ENCODE measurements around the gene ISYNA1. TPM values are rescaled to one million over a fixed set of nuclear protein-coding genes. Genes with fewer than 3 reads are reported as not detected.

ISYNA1 gene
- total and polyA plus RNA-seq, 7 donors, result 6.3 to 17.0 (median 9.8) TPM

- Histone ChIP-seq H3K4me1 (peaks cover 12% of the 10 kb centered on the region), H3K27me3 (ENCODE audit: insufficient read depth in 3 of 3, low read length in 2 of 3) (peaks cover 0 to 8% (median 6%) of the 10 kb centered on the region in 3 donors), H3K9me3 (no peaks in the 10 kb centered on the region), H3K4me3 (no peak overlapping the region), H3K27ac (no peak overlapping the region), H3K36me3 (ENCODE audit: insufficient read depth in 1 of 2, low read depth in 1 of 2) (peaks cover 7 to 44% of the 10 kb centered on the region in 2 donors)
- TF ChIP-seq CTCF (IDR thresholded peaks at IDR 0.05), result no peak
- DNase-seq (no peak), ATAC-seq (no peak)
- 86 to 91% (median 91%) methylated on average over 5 of the region's 5 CpGs for WGBS, 3 donors
- intact Hi-C loops (cut with DNase I), result no loop called here
These were observed 4.2 kb upstream of the ISYNA1 start for GRCh38 chr19:18441804-18442788.

DNA sequence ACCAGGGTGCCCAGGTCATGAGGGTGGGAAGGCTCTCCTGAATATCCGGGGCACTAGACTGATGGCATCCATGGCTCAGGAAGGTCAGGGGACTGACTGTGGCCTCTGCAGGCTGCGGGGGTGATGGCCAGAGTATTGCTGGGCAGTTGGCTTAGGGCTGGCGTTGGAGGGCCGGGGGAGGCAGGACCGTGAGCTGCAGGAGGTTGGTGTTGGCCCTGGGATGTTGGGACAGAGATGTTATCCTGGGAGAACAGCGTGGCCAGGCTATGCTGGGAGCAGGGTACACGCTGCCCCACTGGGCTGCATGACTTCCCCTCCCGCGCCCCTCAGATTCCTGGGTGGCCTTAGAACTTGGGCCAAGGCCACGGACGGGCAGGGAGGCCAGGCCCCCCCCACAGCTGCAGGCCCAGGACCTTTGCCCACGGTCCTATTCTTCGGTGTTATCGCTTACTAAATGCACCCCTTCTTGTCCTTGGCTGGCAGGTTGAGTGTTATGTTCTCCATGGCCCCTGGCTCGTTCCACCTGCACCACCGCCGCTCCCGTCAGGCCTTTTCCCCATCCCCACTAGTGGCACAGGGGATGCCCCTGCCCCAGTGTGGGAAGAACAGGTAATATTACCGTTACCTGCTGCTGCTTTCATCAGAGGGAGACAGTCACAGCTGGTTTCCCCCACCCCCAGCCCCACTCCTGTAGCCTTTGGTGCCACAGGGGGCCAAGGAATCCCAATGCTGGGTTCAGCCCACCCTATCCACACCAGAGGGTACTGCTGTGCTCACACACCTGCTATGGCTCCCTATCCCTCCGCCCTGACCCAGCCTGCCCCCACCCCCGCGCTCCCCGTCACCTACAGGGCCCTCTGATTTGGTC, 3.2 kb upstream of the ISYNA1 start:
- TF ChIP-seq CTCF (IDR thresholded peaks at IDR 0.05), result no peak

DNA sequence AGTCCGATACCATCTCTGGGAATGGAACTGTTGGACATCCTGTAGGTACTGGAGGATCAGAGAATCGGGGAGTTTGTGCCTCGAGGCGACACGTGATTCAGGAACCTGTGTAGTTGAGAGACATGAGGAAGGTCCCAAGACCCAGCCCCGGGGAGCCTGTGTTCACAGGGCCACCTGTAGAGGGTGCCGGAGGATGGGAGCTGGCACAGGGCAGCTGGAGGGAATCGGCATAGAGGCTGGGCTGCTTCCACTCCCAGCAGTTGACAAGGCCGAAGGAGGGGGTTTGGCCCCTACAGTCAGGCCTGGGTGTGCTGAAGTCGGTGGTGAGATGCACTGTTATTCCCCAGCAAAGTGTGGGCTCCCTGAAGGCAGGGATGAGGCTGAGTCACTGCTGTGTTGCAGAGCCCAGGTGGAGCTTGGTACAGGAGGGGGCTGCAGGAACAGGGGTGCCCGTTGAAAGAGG, 2.5 kb upstream of the ISYNA1 start:
- Histone ChIP-seq H3K9me3 (no peaks in the 10 kb centered on the region), H3K4me3 (no peak overlapping the region), H3K27me3 (ENCODE audit: insufficient read depth in 3 of 3, low read length in 2 of 3) (peaks cover 0 to 8% (median 6%) of the 10 kb centered on the region in 3 donors), H3K36me3 (ENCODE audit: insufficient read depth in 1 of 2, low read depth in 1 of 2) (peaks cover 5 to 29% of the 10 kb centered on the region in 2 donors), H3K4me1 (peaks cover 18% of the 10 kb centered on the region), H3K27ac (no peak overlapping the region)
- 50 to 54% (median 52%) methylated on average over 11 of the region's 11 CpGs for WGBS, 3 donors
- ATAC-seq (peak in 1 of 4 donors; percentile 22), DNase-seq (no peak)
- peak; percentile 15 for TF ChIP-seq CTCF (IDR thresholded peaks at IDR 0.05)
- intact Hi-C loops (cut with DNase I), result no loop called here

More for the DNA sequence above, 3.2 kb upstream of the ISYNA1 start:
- peaks cover 7 to 36% of the 10 kb centered on the region in 2 donors for H3K36me3 ChIP-seq (ENCODE audit: insufficient read depth in 1 of 2, low read depth in 1 of 2)
- DNase-seq (no peak), ATAC-seq (no peak)
- no peaks in the 10 kb centered on the region for H3K9me3 ChIP-seq
- peaks cover 0 to 8% (median 6%) of the 10 kb centered on the region in 3 donors for H3K27me3 ChIP-seq (ENCODE audit: insufficient read depth in 3 of 3, low read length in 2 of 3)
- no peak overlapping the region for H3K27ac ChIP-seq
- intact Hi-C loops (cut with DNase I), result no loop called here
- H3K4me3 ChIP-seq, result no peak overlapping the region
- H3K4me1 ChIP-seq, result peaks cover 18% of the 10 kb centered on the region
- 78 to 83% (median 79%) methylated on average over 23 of the region's 23 CpGs for WGBS, 3 donors

- Histone ChIP-seq H3K9me3 (no peaks in the 10 kb centered on the region), H3K36me3 (ENCODE audit: insufficient read depth in 1 of 2, low read depth in 1 of 2) (peaks cover 4 to 25% of the 10 kb centered on the region in 2 donors), H3K4me1 (peaks cover 18% of the 10 kb centered on the region), H3K4me3 (no peak overlapping the region), H3K27ac (no peak overlapping the region), H3K27me3 (ENCODE audit: insufficient read depth in 3 of 3, low read length in 2 of 3) (peaks cover 0 to 8% (median 6%) of the 10 kb centered on the region in 3 donors)
- no peak for ATAC-seq
- intact Hi-C loops (cut with DNase I), result no loop called here
- 69 to 72% (median 71%) methylated on average over 9 of the region's 9 CpGs for WGBS, 3 donors
- no peak for TF ChIP-seq CTCF (IDR thresholded peaks at IDR 0.05)
- peak in 1 of 2 donors; percentile 65 for DNase-seq
These were observed 1.9 kb upstream of the ISYNA1 start for GRCh38 chr19:18439910-18440237.
